Thyroid gland (tissue), 4 donors: Measurements from ENCODE around the gene CACNA2D3. TPM values are rescaled to one million over a fixed set of nuclear protein-coding genes. Genes with fewer than 3 reads are reported as not detected.

Source experiments
- DNase-seq, 2 donors: peaks; one replicate each; pipeline ENCODE4 v3.0.0-alpha.2; 2019
- H3K27ac ChIP-seq, 3 donors: fragments of 200-600 bp; sonication (generic); 1 replicate in 2 of 3; 2 replicates in 1 of 3; pipeline ENCODE4 v1.5.1; 2016 to 2019; ENCODE audit warnings: mild to moderate bottlenecking in 1 of 3, moderate library complexity in 1 of 3
- H3K27me3 ChIP-seq: fragments of 200-600 bp; sonication (generic); one replicate; pipeline ENCODE4 v1.5.1; 2019
- H3K36me3 ChIP-seq, 2 donors: fragments of 200-600 bp; sonication (generic); one replicate each; pipeline ENCODE4 v1.5.1; 2016 to 2019
- H3K4me1 ChIP-seq, 2 donors: fragments of 200-600 bp; sonication (generic); one replicate each; pipeline ENCODE4 v1.5.1; 2017 to 2019
- H3K4me3 ChIP-seq, 3 donors: fragments of 200-600 bp; sonication (generic); replicated peaks in 1 of 3; 1 replicate in 2 of 3; 2 replicates in 1 of 3; pipeline ENCODE4 v1.5.1; 2016; ENCODE audit warnings: mild to moderate bottlenecking in 1 of 3
- H3K9me3 ChIP-seq: fragments of 200-600 bp; sonication (generic); one replicate; pipeline ENCODE4 v1.5.1; 2017
- CTCF ChIP-seq, 6 experiments: fragments of 200-600 bp in 3 of 6; fragments of 450-650 bp in 3 of 6; sonication (generic) in 3 of 6; IDR thresholded peaks; one replicate each; pipeline ENCODE4 v1.5.1; 2016 to 2019; ENCODE audit warnings: antibody characterized with exemption in 6 of 6, mild to moderate bottlenecking in 2 of 6, inconsistent platforms in 1 of 6, moderate library complexity in 1 of 6
- POLR2A ChIP-seq, 2 donors: fragments of 450-650 bp; IDR thresholded peaks; one replicate each; pipeline ENCODE4 v1.6.1; 2017; ENCODE audit warnings: antibody characterized with exemption in 2 of 2, mild to moderate bottlenecking in 2 of 2, moderate library complexity in 1 of 2
- WGBS, 2 donors: methylation state at CpG; one replicate each; pipeline ENCODE4 v1.1.5; 2017; 5-methylcytosine and 5-hydroxymethylcytosine counted together
- intact Hi-C: fragments of 100-400 bp; cut with DNase I; formaldehyde crosslinking; loops from one replicate; pipeline ENCODE4 v1.15.1; 2023
- total RNA-seq, 4 donors: library from RNA; depleted of rRNA; stranded (reverse); fragments of >200 nt; gene quantifications; one replicate each; pipeline ENCODE4 v1.2.3, GENCODE V29; 2016

CACNA2D3 gene
- total RNA-seq, 4 donors from 2014 or later, result 2.9 to 4.8 (median 4.5) TPM

- intact Hi-C loops, result no loop called here
- Histone ChIP-seq H3K4me1 (peaks cover 13 to 30% of the 10 kb centered on the region in 2 donors), H3K36me3 (no peaks in the 10 kb centered on the region), H3K4me3 (no peak overlapping the region), H3K27ac (no peak overlapping the region), H3K27me3 (no peaks in the 10 kb centered on the region), H3K9me3 (no peaks in the 10 kb centered on the region)
- TF ChIP-seq CTCF (IDR thresholded peaks at IDR 0.05) (no peak), POLR2A (IDR thresholded peaks at IDR 0.05) (no peak)
- 81 to 86% methylated on average over 4 of the region's 4 CpGs for WGBS, 2 donors
- no peak for DNase-seq
Measured at GRCh38 chr3:54841471-54841870, 719.1 kb downstream of the CACNA2D3 start.

- Histone ChIP-seq H3K4me3 (no peak overlapping the region), H3K9me3 (no peaks in the 10 kb centered on the region), H3K36me3 (no peaks in the 10 kb centered on the region), H3K4me1 (peaks cover 5 to 16% of the 10 kb centered on the region in 2 donors), H3K27ac (no peak overlapping the region), H3K27me3 (no peaks in the 10 kb centered on the region)
- TF ChIP-seq CTCF (IDR thresholded peaks at IDR 0.05) (no peak), POLR2A (IDR thresholded peaks at IDR 0.05) (no peak)
- no peak for DNase-seq
- intact Hi-C loops, result no loop called here
- 62 to 66% methylated on average over 2 of the region's 2 CpGs for WGBS, 2 donors
Measured at GRCh38 chr3:54843352-54843751, 721.0 kb downstream of the CACNA2D3 start.

GRCh38 chr3:54844211-54844610, 721.9 kb downstream of the CACNA2D3 start:
- no peak for DNase-seq
- Histone ChIP-seq H3K9me3 (no peaks in the 10 kb centered on the region), H3K27ac (no peak overlapping the region), H3K4me1 (peaks cover 5 to 15% of the 10 kb centered on the region in 2 donors), H3K4me3 (no peak overlapping the region), H3K27me3 (no peaks in the 10 kb centered on the region), H3K36me3 (no peaks in the 10 kb centered on the region)
- intact Hi-C loops, result no loop called here
- 89 to 93% methylated on average over 5 of the region's 5 CpGs for whole genome bisulfite sequencing, 2 donors
- TF ChIP-seq CTCF (IDR thresholded peaks at IDR 0.05) (no peak), POLR2A (IDR thresholded peaks at IDR 0.05) (no peak)

- no peak overlapping the region for H3K27ac ChIP-seq
- DNase-seq, result no peak
- H3K27me3 ChIP-seq, result no peaks in the 10 kb centered on the region
- no peak overlapping the region for H3K4me3 ChIP-seq
- H3K4me1 ChIP-seq, result peaks cover 5 to 15% of the 10 kb centered on the region in 2 donors
- H3K36me3 ChIP-seq, result no peaks in the 10 kb centered on the region
- no peaks in the 10 kb centered on the region for H3K9me3 ChIP-seq
- TF ChIP-seq CTCF (IDR thresholded peaks at IDR 0.05), result no peak
- TF ChIP-seq POLR2A (IDR thresholded peaks at IDR 0.05), result no peak
- WGBS, 2 donors, result 86 to 92% methylated on average over 4 of the region's 4 CpGs
- intact Hi-C loops, result no loop called here
Measured at GRCh38 chr3:54845011-54845410, 722.7 kb downstream of the CACNA2D3 start.

GRCh38 chr3:54845551-54845950, 723.2 kb downstream of the CACNA2D3 start:
- H3K9me3 ChIP-seq, result no peaks in the 10 kb centered on the region
- WGBS, 2 donors, result 96 to 97% methylated on average over 5 of the region's 5 CpGs
- H3K4me1 ChIP-seq, result peaks cover 5 to 15% of the 10 kb centered on the region in 2 donors
- no peaks in the 10 kb centered on the region for H3K36me3 ChIP-seq
- no peak overlapping the region for H3K4me3 ChIP-seq
- no peaks in the 10 kb centered on the region for H3K27me3 ChIP-seq
- TF ChIP-seq POLR2A (IDR thresholded peaks at IDR 0.05), result no peak
- no peak for TF ChIP-seq CTCF (IDR thresholded peaks at IDR 0.05)
- no peak for DNase-seq
- no peak overlapping the region for H3K27ac ChIP-seq
- intact Hi-C loops, result no loop called here
